Activated T-helper 17 cell treated with anti-CD3 and anti-CD28 coated beads, Interleukin-2, amount 50 U/mL, for 72 hours (primary cell): Measurements from ENCODE around the gene CD8B. TPM values are rescaled to one million over a fixed set of nuclear protein-coding genes. Genes with fewer than 3 reads are reported as not detected.

Experiments
- ATAC-seq: fragments of 150-1000 bp; cut with Tn5 transposase; replicated peaks from 2 replicates; pipeline ENCODE4 v1.10.0; 2021; ENCODE audit warnings: mild to moderate bottlenecking, moderate library complexity
- H3K27ac Mint-ChIP-seq: one replicate; pipeline ENCODE4 v1.8.0; 2022; ENCODE audit warnings: mixed read lengths
- H3K27me3 Mint-ChIP-seq: one replicate; pipeline ENCODE4 v1.8.0; 2022; ENCODE audit warnings: mixed read lengths
- H3K36me3 Mint-ChIP-seq: one replicate; pipeline ENCODE4 v1.8.0; 2022; ENCODE audit warnings: low read depth, mild to moderate bottlenecking, mixed read lengths
- H3K4me1 Mint-ChIP-seq: one replicate; pipeline ENCODE4 v1.8.0; 2022; ENCODE audit warnings: mixed read lengths
- H3K4me3 Mint-ChIP-seq: one replicate; pipeline ENCODE4 v1.8.0; 2022; ENCODE audit warnings: mild to moderate bottlenecking, mixed read lengths
- H3K9me3 Mint-ChIP-seq: one replicate; pipeline ENCODE4 v1.8.0; 2022; ENCODE audit warnings: mixed read lengths
- total RNA-seq, 2 donors: library from RNA; stranded (reverse); gene quantifications; one replicate each; pipeline ENCODE4 v1.2.3, GENCODE V29; 2022

The CD8B gene
- total RNA-seq, 2 donors from 2014 or later: 0.63 TPM; not detected in 1

DNA sequence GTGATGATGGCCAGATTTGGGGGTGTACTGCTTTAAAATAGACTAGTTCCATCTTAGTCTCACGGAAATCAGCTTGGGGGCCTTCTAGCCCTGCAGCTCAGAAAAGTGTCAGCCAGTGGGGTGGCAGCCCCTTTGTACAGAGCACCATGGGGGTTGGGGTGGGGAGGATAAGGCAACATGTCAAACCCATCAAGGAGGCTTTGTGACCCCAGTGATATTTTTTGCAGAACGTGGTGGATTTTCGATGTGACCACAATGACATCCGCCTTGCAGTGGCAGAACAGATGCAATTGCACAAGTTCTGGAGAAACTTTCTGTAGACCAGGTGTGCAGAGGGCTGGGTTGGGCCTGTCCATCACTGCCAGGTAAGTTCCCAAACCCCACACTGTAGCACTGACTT, 67.9 kb downstream of the CD8B start:
- H3K4me1 Mint-ChIP-seq: peaks cover 12% of the 10 kb centered on the region
- H3K36me3 Mint-ChIP-seq: no peaks in the 10 kb centered on the region
- no peak overlapping the region for H3K27ac Mint-ChIP-seq
- H3K9me3 Mint-ChIP-seq: peaks cover 21% of the 10 kb centered on the region
- no peak overlapping the region for H3K4me3 Mint-ChIP-seq
- no peak for ATAC-seq
- peaks cover 58% of the 10 kb centered on the region for H3K27me3 Mint-ChIP-seq

DNA sequence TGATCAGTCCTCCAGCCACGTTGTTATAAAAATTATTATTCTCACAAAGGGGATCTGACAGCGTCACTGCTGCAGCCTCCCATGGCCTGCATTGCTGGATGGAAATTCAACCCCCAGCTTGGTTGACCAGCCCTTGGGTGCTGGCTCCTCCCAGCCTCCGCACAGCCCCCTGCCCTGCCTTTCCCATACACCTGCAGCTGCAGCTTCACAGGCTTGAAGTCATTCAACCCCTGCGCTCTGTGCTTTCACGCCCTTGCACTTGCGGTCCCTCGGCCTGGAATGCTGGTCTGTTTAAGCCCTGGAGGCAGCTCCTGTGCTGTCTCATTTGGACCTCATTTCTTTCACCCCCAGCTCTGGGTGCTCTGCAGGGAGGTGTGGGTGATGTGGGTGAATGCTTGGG, 70.1 kb downstream of the CD8B start:
- ATAC-seq: no peak
- peaks cover 59% of the 10 kb centered on the region for H3K27me3 Mint-ChIP-seq
- H3K27ac Mint-ChIP-seq: no peak overlapping the region
- H3K4me1 Mint-ChIP-seq: peaks cover 15% of the 10 kb centered on the region
- H3K4me3 Mint-ChIP-seq: peak overlapping the region; percentile 76
- no peaks in the 10 kb centered on the region for H3K36me3 Mint-ChIP-seq
- peaks cover 13% of the 10 kb centered on the region for H3K9me3 Mint-ChIP-seq

DNA sequence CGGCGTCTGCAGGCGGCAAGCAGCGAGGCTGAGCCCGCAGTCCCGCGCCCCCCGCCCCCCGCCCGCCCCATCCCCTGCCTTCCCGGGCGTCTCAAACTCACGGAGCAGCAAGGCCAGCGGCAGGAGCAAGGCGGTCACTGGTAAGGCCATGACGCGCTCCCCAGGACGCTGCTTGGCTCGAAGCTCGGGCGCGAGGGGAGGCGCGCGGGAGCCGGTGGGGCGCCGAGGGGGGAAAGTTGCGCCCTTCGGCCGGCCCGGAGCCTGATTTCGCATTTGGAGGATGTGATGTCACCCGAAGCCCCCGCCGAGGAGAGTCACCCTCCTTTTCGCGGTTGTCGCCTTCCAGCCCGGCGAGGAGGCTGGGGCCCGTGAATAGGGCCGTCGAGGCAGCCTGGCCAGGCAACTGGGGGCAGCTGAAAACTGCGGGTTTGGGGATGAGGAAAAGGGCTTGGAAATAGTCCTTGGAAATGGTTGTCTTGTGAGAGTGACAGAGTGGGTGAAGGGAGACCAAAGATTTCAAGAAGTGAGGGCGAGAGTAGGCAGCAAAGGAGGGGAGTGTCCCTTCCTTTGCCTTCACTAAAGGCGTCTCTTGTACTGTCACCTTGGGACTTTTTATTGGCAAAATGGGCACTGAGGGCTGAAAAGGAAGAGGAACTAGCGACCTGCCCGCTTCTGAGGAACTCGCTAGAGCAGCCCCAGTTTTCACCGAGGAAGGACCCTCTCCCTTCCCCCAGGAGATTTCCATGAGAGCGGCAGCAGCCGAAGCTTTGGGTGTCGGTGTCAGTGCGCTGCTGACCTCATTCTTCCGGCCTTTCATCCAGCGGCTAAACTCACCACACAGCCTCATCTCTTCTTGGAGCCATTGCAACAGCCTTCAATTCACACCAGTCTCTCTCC, 70.8 kb downstream of the CD8B start, which contains the start of gene CD8A:
Gene CD8A (minus strand): TSS at position 238 of the 897 bp plus-strand sequence. CDS start 88 bp downstream, at position 150.
- Mint-ChIP-seq H3K9me3 (peaks cover 11% of the 10 kb centered on the region), H3K4me3 (peak within 1 kb of the TSS; percentile 76), H3K4me1 (peaks cover 15% of the 10 kb centered on the region), H3K27ac (no peak within 1 kb of the TSS), H3K36me3 (no peaks in the 10 kb centered on the region), H3K27me3 (peaks cover 56% of the 10 kb centered on the region)
- ATAC-seq: peak; percentile 53

DNA sequence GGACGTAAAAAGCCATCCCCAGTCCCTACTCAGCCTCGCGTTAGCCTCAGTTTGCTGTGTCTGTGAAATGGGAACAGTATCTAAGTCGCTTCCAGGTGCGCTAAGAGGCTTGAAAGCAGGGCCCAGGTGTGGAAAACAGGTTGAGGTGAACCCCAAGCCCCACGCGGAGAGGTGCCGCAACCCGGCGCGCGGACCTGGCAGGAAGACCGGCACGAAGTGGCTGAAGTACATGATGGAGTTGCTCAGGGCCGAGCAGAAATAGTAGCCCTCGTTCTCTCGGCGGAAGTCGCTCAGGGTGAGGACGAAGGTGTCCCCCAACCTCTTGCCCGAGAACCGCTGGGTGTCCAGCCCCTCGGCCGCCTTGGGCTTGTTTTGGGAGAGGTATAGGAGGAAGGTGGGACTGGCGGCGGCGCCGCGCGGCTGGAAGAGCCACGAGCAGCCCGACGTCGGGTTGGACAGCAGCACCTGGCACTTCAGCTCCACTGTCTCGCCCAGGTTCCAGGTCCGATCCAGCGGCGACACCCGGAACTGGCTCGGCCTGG, 71.5 kb downstream of the CD8B start:
- Mint-ChIP-seq H3K4me3 (peak overlapping the region; percentile 76), H3K27ac (no peak overlapping the region), H3K36me3 (no peaks in the 10 kb centered on the region), H3K9me3 (peaks cover 3% of the 10 kb centered on the region), H3K27me3 (peaks cover 49% of the 10 kb centered on the region), H3K4me1 (peaks cover 15% of the 10 kb centered on the region)
- ATAC-seq: peak; percentile 11

DNA sequence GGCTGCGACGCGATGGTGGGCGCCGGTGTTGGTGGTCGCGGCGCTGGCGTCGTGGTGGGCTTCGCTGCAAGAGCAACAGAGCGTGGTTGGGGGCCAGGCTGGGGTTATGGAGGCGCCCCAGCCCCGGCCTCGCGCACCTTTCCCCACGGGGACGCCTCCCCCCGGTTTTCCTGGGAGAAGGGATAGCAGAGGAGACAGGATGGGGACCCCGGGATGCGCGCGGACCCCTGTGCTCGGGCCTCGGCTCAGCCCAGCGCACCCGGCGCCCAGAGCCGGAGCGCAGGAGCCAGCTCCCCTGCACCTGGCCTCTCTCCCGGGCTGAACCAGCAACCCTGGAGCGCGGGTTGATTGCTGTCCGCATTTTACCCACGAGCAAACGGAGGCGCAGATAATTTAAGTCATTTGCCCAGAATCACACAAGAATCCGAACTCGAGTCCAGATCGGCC, 72.0 kb downstream of the CD8B start:
- no peaks in the 10 kb centered on the region for H3K9me3 Mint-ChIP-seq
- H3K27ac Mint-ChIP-seq: no peak overlapping the region
- peak overlapping the region; percentile 76 for H3K4me3 Mint-ChIP-seq
- H3K36me3 Mint-ChIP-seq: no peaks in the 10 kb centered on the region
- peaks cover 44% of the 10 kb centered on the region for H3K27me3 Mint-ChIP-seq
- H3K4me1 Mint-ChIP-seq: peaks cover 15% of the 10 kb centered on the region
- ATAC-seq: no peak

DNA sequence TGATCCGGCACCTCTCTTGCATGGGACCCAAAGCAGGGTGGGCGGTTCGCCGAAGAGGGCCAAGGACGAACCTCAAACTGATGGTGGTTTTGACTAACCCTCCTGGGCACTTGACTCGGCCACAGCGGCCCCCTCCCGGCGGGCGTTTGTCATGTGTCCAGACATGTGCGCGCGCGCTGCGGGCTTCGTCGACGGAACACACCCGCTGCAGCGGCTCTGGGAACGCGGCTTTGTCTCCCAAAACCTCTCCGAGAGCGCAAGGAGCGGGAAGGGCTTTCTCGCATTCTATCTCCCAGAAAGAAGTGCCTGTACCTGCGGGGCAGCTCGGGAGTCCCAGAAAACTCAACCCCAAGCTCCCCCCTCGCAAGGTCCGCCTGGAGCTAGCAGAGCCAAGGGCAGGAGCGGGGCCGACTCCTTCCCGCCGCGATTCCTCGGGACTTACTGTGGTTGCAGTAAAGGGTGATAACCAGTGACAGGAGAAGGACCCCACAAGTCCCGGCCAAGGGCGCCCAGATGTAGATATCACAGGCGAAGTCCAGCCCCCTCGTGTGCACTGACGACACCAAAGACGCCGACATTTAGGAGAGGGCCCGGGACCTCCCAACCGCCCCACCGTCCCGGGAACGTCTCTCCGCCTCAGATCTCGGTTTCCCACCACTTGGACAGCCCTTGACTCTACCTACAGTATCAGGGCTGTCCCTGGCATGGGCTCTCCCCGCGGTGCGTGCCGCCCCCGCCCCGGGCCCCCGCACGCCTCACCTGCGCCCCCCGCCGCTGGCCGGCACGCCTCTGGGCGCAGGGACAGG, 72.6 kb downstream of the CD8B start:
- H3K27me3 Mint-ChIP-seq: peaks cover 40% of the 10 kb centered on the region
- no peaks in the 10 kb centered on the region for H3K9me3 Mint-ChIP-seq
- H3K27ac Mint-ChIP-seq: no peak overlapping the region
- ATAC-seq: no peak
- no peak overlapping the region for H3K4me3 Mint-ChIP-seq
- no peaks in the 10 kb centered on the region for H3K36me3 Mint-ChIP-seq
- H3K4me1 Mint-ChIP-seq: peaks cover 19% of the 10 kb centered on the region

DNA sequence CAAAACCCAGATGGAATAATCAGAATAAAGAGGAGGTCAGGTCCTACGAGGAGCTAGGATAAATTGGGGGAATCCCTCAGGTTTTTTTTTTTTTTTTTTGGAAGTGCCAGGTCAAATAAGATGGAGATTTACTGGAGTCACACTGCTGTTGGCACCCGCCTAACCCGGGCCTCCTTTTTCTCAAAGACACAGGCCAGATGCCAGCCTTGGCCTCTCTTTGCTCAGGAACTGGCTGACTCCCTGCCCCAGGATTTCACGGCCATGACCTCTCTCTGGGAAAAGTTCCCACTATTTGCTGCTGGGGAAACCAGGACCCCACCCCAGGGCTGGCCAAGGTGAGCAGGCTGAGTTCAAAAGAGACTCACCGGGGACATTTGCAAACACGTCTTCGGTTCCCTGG, 73.5 kb downstream of the CD8B start:
- no peaks in the 10 kb centered on the region for H3K9me3 Mint-ChIP-seq
- peaks cover 21% of the 10 kb centered on the region for H3K4me1 Mint-ChIP-seq
- peaks cover 32% of the 10 kb centered on the region for H3K27me3 Mint-ChIP-seq
- ATAC-seq: no peak
- H3K4me3 Mint-ChIP-seq: no peak overlapping the region
- H3K27ac Mint-ChIP-seq: no peak overlapping the region
- no peaks in the 10 kb centered on the region for H3K36me3 Mint-ChIP-seq

DNA sequence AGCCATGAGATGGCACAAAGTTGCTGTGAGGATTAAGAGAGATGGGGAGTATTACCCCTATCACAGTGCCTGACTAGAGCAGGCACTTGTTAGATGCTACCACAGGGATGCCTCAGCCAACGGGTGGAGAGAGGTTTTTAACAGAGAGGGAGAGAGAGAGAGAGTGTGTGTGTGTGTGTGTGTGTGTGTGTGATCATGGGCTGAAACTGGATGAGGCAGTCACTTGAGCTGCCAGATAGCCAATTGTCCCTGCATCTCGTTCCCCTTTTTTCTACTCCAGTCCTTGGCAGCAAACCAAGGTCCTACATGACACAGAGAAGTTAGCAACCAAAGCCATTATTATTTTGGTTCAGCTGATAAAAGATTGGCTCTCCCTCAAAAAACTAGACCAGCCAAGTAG, 74.0 kb downstream of the CD8B start:
- H3K36me3 Mint-ChIP-seq: no peaks in the 10 kb centered on the region
- ATAC-seq: no peak

DNA sequence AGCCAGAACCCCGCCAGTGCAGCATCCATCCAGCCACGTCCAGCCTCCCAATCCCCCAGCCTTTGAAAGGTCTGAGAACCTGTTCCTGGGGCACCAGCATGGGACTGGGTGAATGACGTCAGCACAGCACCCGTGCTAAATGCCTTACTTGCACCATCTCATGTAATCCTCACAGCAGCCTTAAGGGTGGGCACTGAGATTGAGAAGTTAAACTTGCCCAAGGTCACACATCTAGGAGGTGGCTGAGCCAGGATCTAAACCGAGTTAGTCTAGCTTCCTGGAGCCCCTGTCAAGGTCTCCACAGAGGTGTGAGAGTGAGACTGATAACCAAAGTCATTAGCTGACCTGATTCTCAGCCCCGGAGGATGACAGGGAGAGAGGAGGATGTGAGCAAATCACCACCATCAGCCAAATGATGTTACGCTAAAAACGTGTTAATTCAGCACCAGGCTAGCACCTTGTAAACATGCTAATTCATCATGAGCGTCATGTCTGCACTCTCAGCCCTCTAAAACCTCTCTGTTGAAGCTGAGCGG, 75.6 kb downstream of the CD8B start:
- Mint-ChIP-seq H3K27me3 (peaks cover 16% of the 10 kb centered on the region), H3K9me3 (no peaks in the 10 kb centered on the region), H3K27ac (no peak overlapping the region), H3K36me3 (no peaks in the 10 kb centered on the region), H3K4me3 (no peak overlapping the region), H3K4me1 (peaks cover 13% of the 10 kb centered on the region)
- peak; percentile 31 for ATAC-seq

More for the DNA sequence above, 74.0 kb downstream of the CD8B start:
- H3K27ac Mint-ChIP-seq: no peak overlapping the region
- H3K4me1 Mint-ChIP-seq: peaks cover 21% of the 10 kb centered on the region
- H3K4me3 Mint-ChIP-seq: no peak overlapping the region
- H3K9me3 Mint-ChIP-seq: no peaks in the 10 kb centered on the region
- H3K27me3 Mint-ChIP-seq: peaks cover 27% of the 10 kb centered on the region

DNA sequence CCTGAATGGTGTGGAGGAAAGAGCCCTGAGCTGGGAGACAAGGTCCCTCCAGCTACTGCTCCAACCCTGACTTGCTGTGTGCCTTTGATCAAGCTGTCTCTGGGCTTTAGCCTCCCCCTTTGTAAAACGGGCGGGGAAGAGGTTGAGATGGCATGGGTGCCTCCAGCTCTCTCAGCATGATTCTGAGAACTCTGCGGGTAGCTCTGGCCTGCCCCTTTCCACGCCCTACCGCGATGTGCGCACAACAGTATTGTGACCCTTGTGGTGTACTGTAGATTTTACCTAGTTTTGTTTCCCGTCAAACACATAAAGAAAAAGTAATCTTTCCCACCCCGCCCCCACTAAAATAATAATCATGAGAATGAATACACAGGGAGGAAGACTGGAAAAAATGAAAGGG, 76.2 kb downstream of the CD8B start:
- H3K9me3 Mint-ChIP-seq: no peaks in the 10 kb centered on the region
- no peaks in the 10 kb centered on the region for H3K36me3 Mint-ChIP-seq
- ATAC-seq: peak; percentile 59
- no peak overlapping the region for H3K4me3 Mint-ChIP-seq
- H3K27ac Mint-ChIP-seq: no peak overlapping the region
- H3K27me3 Mint-ChIP-seq: peaks cover 13% of the 10 kb centered on the region
- peaks cover 10% of the 10 kb centered on the region for H3K4me1 Mint-ChIP-seq

DNA sequence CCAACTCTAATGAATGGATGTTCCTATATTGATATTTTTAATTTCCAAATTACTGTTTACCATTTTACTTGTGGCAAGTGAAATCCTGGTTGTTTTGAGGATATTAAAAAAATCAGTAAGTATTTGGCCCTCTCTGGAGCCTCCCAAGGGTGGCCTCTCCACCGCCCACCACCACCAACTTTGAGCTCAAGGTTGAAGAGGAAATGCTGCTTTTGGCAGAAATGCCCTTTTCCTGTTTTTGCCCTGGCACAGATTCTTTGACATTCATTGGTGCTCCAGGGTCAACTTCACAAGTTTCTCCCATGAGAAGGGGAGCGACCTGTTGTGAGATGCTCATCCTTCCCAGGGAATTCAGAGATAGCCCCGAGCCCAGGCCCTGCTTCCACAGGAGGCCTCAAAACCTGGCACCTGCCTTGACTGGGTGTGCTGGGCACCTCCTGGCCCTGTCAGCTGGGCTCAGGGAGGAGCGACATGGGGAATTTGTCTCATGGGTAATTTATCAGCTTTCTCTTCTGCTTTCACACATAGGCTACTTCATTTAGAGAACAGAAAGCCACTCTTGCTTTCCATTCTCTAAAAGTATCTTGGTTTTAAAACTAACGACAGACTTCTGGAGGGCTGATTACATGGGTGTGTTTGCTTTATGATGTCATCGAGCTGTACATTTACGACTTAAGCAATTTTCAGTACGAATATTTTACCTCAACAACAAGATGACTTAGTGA, 77.9 kb downstream of the CD8B start:
- Mint-ChIP-seq H3K4me3 (no peak overlapping the region), H3K27me3 (peaks cover 9% of the 10 kb centered on the region), H3K27ac (peak overlapping the region; percentile 2), H3K4me1 (peaks cover 10% of the 10 kb centered on the region), H3K36me3 (no peaks in the 10 kb centered on the region), H3K9me3 (no peaks in the 10 kb centered on the region)
- ATAC-seq: peak; percentile 74

DNA sequence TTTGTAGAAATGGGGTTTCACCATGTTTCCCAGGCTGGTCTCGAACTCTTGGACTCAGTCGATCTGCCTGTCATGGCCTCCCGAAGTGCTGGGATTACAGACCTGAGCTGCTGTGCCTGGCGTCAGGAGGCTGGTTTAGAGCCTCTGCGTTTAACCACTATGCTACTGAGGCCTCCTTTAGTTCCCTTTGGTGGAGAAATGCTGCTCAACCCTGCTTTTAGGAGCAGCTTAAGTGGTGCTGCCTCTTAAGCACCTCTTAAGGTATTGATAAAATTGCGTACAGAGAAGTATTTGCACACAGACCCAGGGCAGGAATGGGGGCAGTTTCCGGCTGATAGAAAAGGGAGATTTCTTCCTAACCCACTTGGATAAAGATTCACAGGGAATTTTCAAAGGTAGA, 78.9 kb downstream of the CD8B start:
- H3K27ac Mint-ChIP-seq: no peak overlapping the region

DNA sequence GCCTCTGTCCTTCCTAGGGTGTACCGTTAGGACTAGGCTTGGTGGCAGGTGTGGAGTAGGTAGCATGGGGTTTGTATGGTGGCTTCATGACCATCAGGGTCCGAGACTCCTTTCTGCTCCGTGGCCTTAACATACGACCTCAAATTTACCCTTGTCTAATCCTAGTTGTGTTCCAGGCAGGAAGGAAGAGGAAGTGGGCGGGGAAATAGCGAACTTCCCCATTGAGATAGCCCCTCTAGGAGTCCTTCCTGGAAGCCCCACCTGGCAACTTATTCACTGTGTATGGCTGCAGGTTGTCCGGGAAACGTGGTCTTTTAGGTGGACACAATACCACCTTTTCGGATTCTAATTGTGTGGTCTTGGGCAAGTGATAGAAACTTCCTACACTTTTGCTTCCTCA, 80.3 kb downstream of the CD8B start:
- peaks cover 6% of the 10 kb centered on the region for H3K4me1 Mint-ChIP-seq

More for the DNA sequence above, 78.9 kb downstream of the CD8B start:
- no peak overlapping the region for H3K4me3 Mint-ChIP-seq
- H3K27me3 Mint-ChIP-seq: peaks cover 3% of the 10 kb centered on the region
- no peak for ATAC-seq
- peaks cover 8% of the 10 kb centered on the region for H3K4me1 Mint-ChIP-seq
- no peaks in the 10 kb centered on the region for H3K9me3 Mint-ChIP-seq
- H3K36me3 Mint-ChIP-seq: no peaks in the 10 kb centered on the region

DNA sequence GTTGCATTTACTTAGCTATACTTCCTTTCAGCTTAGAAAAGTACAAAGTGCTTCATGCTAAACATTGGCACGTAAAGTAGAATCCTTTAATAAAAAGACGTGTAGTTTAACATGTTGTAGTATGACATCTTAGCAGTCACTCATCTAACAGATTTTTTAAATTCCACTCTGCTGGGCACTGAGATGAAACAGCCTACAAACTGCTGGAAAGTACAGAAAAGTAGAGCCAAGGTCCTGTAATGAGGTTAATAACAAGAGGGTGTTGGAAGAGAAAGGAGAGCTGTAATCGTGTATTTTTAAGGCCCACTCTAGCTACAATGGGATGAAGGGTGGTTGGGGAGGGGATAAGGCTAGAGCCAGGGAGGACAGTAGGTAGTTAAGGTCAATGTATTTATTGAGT, 81.7 kb downstream of the CD8B start:
- no peak overlapping the region for H3K4me3 Mint-ChIP-seq
- H3K9me3 Mint-ChIP-seq: no peaks in the 10 kb centered on the region
- no peaks in the 10 kb centered on the region for H3K27me3 Mint-ChIP-seq
- peaks cover 14% of the 10 kb centered on the region for H3K36me3 Mint-ChIP-seq
- no peak for ATAC-seq
- peaks cover 6% of the 10 kb centered on the region for H3K4me1 Mint-ChIP-seq
- H3K27ac Mint-ChIP-seq: no peak overlapping the region

More for the DNA sequence above, 80.3 kb downstream of the CD8B start:
- H3K27ac Mint-ChIP-seq: no peak overlapping the region
- no peaks in the 10 kb centered on the region for H3K9me3 Mint-ChIP-seq
- H3K36me3 Mint-ChIP-seq: peaks cover under 1% of the 10 kb centered on the region
- H3K4me3 Mint-ChIP-seq: no peak overlapping the region
- H3K27me3 Mint-ChIP-seq: no peaks in the 10 kb centered on the region
- ATAC-seq: no peak
